T follicular helper cell (primary cell): ENCODE measurements around the gene CDYL2.

ENCODE experiments used
- DNase-seq: peaks from one replicate; pipeline ENCODE4 v3.0.0-alpha.2; 2020; ENCODE audit warnings: low read depth

Gene CDYL2

DNA sequence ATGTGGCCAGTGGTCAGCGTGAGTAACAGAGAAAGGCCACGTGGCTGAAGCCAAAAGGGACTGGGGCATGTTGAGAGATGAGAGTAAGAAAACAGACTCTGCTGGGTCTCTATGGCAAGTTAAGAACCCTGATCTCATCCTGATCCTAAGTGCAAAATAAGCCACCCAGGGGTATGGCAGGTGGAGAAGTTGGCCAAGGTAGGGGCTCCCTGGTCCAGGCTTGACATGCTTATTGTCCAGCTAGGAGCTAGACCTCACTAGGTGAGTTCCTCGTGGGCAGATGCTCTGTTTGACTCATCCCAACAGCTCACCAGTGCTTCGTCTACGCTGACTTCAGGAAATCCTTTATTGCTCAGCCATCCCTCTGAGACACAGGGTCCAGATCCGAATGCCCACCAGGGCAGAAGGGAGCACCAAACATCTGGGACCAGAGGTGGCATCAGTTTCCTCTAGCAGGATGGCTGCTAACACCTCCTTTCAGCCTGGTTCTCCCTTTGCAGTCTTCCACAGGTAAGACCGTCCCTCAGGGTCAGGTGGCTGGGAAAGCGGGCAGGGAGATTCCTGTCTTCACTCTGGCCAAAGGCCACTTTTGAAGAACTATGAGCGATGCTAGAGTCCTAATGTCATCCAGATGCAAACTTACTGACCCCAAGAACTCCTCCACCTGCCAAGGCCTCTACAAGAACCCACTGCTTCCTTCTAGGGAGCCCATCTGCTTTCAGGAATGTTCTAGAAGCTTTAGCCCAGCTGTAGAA lies 99.5 kb downstream of the CDYL2 start:
- no peak for DNase-seq

DNA sequence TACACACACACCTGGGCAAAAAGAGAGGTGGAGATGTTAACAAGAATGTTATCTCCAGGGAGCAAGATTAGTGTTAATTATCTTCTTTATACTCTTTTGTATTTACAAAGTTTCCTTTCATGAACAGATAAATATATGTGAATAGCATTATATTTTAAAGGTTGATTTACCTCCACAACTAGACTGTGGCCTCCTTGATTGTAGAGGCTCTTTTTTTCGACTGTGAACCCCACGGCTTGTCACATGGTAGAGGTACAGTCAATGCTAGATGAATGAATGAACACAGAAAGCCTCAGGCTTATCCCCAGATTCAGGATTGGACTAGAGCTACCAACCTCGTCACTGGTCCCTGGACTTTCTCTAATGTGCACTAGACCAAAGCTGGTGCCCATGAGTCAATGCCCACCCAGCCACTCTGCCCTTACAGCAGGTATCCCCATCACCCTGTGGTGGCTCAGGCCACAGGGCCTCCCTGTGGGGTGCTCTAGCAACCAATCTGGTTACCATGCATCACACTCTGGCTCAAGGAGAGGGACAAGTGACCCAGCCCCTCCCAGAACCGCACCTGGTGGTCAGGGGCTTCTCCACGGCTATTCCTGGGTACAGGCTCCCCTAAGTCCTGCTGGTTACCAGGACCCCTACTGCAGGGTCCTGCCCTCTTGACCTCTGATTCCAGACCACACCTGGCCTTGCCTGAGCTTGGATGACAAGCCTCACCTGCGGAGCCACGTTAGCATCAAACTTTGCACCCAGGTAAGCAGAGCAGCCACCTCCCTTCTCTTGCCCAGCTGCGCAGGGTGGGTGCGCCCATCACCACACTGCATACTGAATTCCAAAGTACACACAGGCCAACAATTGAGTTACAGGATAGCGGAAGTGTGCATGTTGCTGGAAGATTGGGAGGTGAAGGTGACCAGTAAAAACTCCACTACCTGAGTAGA lies 101.0 kb downstream of the CDYL2 start:
- DNase-seq = no peak

DNA sequence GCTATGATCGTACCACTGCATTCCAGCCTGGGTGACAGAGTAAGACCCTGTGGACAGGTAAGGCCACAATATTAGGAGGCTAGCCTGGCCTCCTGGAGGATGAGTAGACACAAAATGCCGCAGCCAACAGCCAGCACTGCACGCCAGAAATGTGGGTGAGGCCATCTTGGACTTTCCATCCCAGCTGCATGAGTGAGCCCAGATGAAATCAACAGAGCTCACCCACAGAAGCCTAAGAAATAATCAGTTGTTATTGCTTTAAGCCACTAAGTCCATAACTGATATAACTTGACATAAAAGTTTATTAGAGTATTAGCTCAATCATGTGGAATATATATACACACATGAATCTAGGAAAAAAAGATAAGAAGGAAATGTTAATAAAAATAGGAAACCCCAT lies 101.7 kb downstream of the CDYL2 start:
- DNase-seq = no peak

DNA sequence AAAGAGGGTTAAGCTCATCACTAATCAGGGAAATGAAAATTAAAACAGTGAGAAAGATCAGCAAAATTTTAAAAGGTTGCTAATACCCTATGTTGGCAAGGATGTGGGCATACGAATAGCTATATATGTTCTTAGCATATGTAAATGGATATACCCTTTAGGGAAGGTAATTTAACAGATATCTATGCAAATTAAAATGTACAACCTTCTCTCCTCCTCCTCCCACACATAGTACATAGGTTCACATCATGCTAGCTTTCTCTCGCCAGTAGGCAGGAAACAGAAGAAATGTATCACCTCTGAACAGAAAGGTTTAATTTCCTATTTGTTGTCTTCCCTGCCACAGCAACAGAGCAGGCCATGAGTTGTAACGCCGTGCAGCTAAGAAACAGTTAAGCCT lies 103.8 kb downstream of the CDYL2 start:
- DNase-seq = no peak

DNA sequence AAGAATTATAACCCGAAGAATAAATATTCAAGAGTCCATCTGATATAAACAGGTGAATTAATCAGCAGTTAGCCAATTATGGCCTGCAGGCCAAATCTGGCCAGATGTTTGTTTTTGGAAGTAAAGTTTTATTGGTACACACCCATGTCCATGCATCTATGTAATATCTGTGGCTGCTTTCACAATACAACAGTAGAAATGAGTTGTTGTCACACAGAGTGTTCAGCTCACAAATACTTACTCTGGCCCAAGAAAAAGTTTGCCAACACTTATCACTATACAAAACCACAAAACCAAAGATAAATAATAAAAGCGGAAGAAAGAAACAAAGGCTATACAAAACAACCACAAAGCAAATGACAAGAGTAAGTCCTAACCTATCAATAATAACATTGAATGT lies 109.4 kb downstream of the CDYL2 start:
- DNase-seq = no peak

DNA sequence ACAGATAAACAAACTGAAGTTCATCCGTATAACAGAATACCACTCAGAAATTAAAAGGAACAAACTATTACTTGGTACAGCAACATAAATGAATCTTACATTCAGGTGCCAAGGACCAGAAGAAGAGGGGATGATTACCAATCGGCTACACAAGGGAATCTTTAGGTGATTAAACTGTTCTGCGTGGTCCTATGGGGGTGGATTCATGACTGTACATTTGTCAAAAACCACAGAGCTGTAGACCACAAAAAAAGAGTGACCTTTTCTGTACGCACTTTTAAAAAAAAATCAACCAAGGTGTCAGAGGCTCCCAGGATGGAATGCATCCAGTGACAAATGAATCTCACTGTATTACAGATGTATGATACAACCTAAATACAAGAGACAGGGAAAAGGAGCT lies 110.8 kb downstream of the CDYL2 start:
- DNase-seq = no peak

DNA sequence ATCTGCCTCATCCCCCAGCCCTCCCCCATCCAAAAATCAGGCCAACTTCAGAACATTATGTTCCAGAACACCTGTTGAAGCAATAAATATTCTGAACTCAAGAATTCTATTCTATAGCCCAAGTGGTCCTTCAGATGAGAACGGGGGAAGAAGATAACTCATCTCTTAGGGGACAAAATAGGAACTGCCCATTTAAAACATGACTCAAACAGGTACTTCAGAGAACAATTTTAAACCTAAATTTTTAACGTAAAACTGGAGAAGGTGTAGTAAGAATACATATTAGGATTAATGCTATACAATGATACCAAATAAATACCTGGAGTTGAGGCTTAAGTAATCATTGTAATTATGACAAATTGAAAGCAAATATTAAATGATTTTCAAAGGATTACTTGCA lies 112.1 kb downstream of the CDYL2 start:
- no peak for DNase-seq

DNA sequence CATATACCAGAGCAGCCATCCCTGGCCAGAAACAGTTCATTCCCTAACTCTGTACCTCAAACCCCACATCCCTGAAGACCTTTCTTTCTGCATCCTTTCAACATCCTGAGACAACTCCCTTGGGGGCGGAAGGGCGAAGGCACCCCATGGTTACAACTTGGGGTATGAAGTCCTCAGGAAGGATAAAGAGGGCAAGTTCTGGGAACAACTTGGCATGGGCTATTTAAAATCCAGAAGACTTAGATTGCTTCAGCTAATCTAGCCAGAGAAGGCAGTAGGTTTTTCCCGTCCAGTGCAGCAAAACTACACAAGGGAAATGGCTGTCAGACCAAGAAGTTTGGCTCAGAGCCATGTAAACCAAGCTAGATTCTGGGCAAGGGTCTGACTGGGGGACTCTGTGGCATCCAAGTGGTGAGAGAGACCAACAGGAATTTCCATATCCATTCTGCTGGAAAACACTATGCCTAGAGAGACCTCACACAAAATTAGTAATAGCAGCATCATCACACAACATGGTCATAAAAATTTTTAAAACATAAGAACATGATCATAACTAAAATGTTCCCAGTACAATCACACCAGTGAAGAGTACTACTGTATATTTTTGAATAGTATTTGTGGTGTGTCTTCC lies 113.2 kb downstream of the CDYL2 start:
- no peak for DNase-seq

DNA sequence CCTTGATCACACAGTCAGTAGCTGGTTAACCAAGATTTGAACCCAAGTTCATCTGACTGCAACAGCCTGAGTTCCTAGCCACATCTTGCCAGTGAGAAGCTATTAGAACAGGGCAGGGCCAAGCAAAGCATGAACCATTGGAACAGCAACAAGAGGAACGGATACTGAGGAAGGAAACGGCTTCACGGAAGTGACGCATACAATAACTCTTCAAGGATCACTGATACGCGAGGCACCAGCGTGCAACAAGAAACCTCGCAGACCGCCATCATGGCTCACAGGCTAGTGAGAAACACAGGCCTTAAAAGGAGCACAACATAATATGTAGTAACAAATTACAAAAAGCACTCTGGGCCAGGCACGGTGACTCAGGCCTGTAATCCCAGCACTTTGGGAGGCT lies 114.9 kb downstream of the CDYL2 start:
- DNase-seq = no peak

DNA sequence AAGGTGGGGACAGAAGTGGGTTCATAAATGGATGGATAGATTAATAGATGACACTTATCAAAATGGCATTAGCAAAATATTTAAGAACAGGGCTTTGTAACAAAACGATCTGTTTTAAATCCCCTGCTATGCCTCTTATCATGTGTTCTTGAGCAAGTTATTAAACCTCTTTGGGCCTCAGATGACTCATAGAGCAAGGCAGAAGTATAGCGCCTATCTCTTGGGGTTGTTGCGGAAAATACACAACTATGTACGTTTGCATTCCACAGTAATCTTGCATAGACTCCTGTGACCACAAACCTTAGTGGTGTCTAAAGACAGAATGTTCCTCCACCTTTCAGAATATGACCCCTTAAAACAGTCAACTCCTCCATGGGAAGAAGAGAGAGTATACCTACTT lies 116.8 kb downstream of the CDYL2 start:
- no peak for DNase-seq

DNA sequence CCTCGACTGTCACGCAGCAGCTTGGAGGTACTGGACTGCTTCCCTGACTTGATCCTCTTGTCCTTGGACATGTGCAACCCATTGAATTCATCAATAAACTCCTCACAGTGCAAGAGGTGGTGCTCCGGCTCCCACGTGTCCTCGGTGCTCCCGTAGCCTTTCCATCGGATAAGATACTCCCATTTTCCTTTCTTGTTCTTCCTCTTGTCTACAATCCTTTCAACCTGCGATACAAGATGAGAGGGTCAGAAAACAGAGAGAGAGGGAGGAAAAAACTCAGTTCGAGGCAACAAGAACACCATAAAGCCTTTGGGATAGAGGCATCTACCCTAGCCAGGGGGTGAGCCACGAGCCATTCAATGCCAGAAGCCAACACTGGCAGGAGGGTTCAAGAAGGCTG lies 119.5 kb downstream of the CDYL2 start:
- DNase-seq = no peak

DNA sequence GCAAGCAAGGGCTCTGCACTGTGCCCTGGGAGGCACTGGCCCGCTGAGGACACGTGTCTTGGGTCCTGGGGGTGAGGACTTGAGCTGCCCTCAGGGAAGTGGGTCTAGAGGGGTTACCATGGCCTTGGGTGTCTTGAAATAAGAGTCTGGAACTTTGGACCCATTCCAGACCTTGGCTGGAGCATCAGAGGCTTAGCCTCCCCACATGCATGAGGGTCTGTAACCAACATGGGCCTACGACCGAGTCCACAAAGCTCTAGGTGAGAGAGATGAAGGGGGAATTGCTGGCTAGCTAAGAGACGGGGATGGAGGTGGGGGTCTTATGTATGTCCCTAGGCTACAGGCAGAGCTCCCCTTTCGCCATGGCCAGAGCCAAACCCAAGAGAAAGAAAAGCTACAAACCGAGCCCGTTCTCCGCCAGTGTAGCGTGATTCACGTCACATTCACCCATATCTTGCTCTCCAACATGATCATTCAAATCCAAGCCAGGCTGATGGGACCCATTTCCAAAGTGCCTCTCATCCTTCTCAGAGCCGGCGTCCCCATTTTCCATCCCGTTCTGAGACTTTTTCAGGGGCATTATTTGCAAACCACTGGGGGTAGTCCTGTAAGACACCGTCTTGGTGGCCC lies 120.1 kb downstream of the CDYL2 start:
- DNase-seq = no peak

DNA sequence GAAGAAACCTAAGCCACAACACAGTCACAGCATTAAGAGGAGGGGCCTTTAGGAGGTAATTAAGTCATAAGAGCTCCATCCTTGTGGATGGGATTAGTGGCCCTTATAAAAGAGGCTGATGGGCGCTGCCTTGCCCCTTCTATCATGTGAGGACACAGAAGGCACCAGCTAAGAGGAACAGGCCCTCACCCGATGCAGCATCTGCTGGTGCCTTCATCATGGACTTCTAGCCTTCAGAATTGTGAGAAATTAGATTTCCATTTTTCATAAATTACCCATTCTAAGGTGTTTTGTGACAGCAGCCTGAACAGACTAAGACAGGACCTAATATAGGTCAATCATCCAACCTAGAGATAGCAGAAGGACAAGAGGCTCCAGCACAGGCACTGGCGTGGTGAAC lies 120.8 kb downstream of the CDYL2 start:
- DNase-seq = no peak

DNA sequence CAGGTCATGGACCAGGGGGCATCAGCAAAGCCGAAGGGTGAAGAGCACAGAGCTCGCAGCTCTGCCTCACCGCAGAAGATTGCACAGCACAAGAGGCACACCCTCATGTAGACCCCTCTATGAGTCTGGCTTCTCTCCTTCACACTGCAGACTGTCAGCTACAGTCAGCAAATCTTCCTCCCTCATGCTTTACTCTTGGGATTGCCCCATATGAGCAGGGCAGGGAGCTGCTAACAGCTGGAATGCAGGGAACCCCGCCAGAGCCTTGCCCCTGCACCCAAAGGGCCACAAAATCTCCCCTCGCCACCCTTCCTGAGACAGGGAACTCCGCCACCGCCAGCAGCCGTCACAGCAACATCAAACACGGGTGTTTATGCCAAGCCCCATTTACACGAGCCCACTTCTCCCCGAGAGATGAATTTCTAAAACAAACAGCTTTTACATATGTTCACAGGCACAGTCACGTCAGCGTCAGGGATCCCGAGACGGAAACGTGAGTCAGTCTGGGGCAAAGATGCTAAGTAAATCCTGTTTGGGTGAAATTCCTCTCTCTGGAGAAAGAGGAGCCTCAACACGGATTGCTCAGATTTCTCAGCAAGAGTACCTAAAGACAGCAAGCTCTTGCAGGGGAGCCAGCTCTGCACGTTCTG lies 121.9 kb downstream of the CDYL2 start:
- DNase-seq = no peak

DNA sequence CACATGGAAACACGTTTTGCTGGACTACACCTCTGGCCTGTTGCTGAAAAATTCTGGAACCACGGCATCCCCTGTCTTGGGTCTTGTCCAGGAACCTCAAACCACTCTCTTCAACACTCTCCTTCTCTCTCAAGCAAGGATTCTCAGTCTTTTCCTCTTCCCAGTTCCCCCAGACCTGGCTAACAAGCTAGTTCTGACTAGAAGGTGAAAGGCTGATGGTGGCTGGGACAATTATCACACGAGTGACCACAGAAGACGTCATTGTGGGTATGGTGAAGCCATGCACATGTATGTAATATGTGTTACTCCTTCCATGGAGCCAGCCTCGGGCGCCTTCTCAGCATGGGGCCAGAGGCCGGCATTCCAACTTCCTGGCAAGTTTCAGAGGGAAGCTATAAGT lies 123.0 kb downstream of the CDYL2 start:
- DNase-seq = no peak

DNA sequence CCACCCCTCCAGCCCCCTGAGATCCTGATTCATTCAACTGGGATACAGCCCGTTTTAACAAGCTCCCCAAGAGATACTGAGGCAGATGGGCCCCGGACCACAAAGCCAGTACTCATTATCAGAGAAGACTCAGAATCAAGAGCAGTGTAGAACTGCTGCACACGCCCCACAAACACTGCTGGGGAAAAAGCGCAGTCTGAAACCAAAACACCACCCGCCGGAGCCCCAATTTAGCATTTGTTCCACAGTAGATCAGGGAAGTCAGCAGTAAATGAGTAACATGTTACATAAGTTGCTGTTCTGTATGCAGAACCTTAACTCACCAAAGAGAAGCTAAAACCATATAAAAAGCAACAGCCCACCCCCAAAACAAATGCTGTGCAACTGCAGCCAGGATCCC lies 123.6 kb downstream of the CDYL2 start:
- DNase-seq = no peak

DNA sequence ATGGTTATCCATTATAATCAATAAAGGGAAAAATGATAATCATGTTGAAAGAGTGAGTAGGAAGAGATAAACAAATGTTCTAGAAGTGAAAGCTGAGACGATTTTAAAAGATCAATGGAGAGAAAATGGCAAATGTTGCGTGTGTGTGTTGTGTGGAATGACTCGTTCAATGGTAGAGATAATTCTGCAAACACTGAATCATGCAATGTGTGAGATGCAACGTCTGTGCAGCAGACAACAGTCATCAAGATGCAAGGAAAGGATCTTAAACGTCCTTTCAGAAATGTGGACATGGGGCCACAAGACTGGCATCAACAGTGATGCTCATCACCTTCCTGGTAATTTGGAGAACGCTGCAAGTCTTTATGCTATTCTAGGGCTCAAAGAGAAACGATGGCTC lies 124.4 kb downstream of the CDYL2 start:
- no peak for DNase-seq

DNA sequence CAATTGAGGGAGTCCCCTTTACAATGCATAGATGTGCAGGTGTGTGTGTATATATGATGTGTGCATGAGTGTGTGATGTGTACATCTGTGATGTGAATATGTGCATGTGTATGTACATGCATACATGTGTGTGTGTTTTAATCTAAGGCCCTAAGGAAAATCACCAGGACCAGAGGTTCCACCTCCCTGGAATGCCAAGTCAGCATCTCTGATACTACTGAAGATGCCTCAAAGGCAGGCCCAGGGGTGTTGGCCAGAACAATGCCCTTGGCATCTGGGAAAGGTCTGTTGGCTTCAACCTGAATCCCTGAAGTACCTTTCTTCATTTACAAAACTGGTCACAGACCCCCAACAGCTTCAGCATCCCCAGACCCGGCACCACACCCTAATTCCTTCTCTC lies 129.5 kb downstream of the CDYL2 start:
- DNase-seq = no peak

DNA sequence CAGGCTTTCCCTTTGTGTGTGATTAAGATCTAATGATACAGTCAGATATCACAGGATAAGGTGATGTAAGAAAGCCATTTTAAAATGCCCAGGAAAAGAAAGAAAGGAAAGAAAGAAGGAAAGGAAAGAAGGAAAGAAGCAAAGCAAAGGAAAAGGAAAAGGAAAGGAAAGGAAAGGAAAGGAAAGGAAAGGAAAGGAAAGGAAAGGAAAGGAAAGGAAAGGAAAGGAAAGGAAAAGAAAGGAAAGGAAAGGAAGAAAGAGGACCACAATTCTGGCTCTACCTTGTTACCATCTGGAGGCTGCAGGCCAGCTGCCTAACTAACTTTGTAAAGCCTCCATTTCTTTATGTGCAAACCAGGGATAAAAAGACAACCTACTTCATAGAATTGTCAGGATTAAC lies 132.0 kb downstream of the CDYL2 start:
- DNase-seq = no peak

DNA sequence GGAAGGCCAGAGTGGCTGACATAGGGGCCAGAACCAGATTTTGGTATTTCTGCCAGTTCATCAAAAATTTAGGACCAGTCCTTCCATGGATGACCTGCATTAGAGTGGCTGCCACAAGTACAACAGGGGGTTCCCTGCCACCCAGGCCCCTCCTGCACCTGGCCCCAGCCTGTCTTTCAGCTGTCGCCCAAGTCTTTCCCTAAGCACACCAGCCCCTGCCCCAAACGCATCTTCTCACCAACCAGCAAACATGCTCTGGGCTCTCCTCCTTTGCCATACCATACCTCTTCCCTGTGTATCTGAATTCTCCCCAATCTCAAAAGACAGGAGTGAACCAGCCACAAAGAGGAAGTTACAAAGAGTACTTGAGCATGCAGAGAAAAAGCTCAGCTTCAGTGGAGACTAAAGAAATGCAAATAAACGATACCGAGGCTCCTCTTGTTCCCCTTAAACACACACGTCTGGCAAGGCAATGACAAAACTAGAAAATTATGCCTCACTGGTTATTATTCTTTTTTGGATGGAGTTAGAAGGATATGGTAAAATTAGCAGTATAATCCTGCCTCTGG lies 133.0 kb downstream of the CDYL2 start:
- no peak for DNase-seq

DNA sequence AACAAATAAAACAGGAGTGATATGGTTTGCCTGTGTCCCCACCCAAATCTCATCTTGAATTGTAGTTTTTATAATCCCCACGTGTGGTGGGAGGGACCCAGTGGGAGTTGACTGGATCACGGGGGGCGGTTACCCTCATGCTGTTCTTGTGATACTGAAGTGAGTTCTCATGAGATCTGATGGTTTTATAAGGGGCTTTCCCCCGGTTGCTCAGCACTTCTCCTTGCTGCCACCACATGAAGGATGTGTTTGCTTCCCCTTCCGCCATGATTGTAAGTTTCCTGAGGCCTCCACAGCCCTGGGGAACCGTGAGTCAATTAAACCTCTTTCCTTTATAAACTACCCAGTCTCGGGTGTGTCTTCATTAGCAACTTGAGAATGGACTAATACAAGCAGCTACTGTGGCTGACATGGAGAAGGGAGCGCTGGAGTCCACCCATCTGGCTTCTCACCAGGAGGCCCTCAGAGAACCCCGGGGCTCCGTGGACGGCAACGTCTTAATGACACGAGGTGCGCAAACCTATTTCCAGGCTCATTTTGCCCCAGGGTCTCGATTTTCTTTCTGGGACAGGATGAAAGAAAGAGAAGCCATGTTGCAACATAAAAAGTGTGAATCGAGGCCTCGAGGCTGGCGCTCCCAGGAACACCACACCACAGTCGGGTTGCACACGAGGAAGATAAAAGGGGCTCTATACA lies 134.1 kb downstream of the CDYL2 start:
- DNase-seq = no peak
